MM.1S (cell line): Measurements from ENCODE around the gene DGCR6L.
"Not testable (repeated sequence)": the region's sequence is repeated elsewhere in the genome, so short reads cannot be mapped to it uniquely, and the experiment has no call there.

ENCODE experiments used
- DNase-seq: peaks from one replicate; pipeline ENCODE4 v3.0.0-alpha.2; 2015
- H2AFZ ChIP-seq: fragments of 300-600 bp; sonication (generic); 2 replicates; pipeline ENCODE4 v1.6.0; 2016; ENCODE audit warnings: antibody characterized with exemption, low read length
- H3F3A ChIP-seq: fragments of 300-600 bp; sonication (generic); 2 replicates; pipeline ENCODE4 v1.6.1; 2016; ENCODE audit warnings: mild to moderate bottlenecking, antibody characterized with exemption, low read length, moderate library complexity, mixed read lengths; ENCODE audit not compliant: insufficient read depth
- H3K27ac ChIP-seq: fragments of 300-600 bp; sonication (generic); 2 replicates; pipeline ENCODE4 v1.5.1; 2016; ENCODE audit warnings: mild to moderate bottlenecking, low read length
- H3K27me3 ChIP-seq: fragments of 300-600 bp; sonication (generic); replicated peaks from 2 replicates; pipeline ENCODE4 v1.6.0; 2016; ENCODE audit warnings: low read length; ENCODE audit not compliant: insufficient read depth
- H3K36me3 ChIP-seq: fragments of 300-600 bp; sonication (generic); replicated peaks from 2 replicates; pipeline ENCODE4 v1.6.1; 2016; ENCODE audit warnings: mild to moderate bottlenecking, low read length, mixed read lengths; ENCODE audit not compliant: insufficient read depth
- H3K4me1 ChIP-seq: fragments of 300-600 bp; sonication (generic); 2 replicates; pipeline ENCODE4 v1.6.1; 2016; ENCODE audit warnings: low read length, mixed read lengths
- H3K4me2 ChIP-seq: fragments of 300-600 bp; sonication (generic); 2 replicates; pipeline ENCODE4 v1.6.0; 2016; ENCODE audit warnings: low read depth, low read length
- H3K4me3 ChIP-seq: fragments of 300-600 bp; sonication (generic); 2 replicates; pipeline ENCODE4 v1.5.1; 2016; ENCODE audit warnings: low read length, mixed read lengths
- H3K79me2 ChIP-seq: fragments of 300-600 bp; sonication (generic); 2 replicates; pipeline ENCODE4 v1.6.1; 2016; ENCODE audit warnings: mixed run types, low read length, mixed read lengths
- H3K9ac ChIP-seq: fragments of 300-600 bp; sonication (generic); 2 replicates; pipeline ENCODE4 v1.6.1; 2016; ENCODE audit warnings: low read length, mixed read lengths
- H3K9me2 ChIP-seq: fragments of 300-600 bp; sonication (generic); replicated peaks from 2 replicates; pipeline ENCODE4 v1.6.1; 2016; ENCODE audit warnings: mild to moderate bottlenecking, low read length, mixed read lengths; ENCODE audit not compliant: insufficient read depth
- H3K9me3 ChIP-seq: fragments of 300-600 bp; sonication (generic); replicated peaks from 2 replicates; pipeline ENCODE4 v1.6.1; 2016; ENCODE audit warnings: mild to moderate bottlenecking, low read length, mixed read lengths; ENCODE audit not compliant: insufficient read depth
- H4K20me1 ChIP-seq: fragments of 300-600 bp; sonication (generic); 2 replicates; pipeline ENCODE4 v1.6.1; 2016; ENCODE audit warnings: mild to moderate bottlenecking, low read length, moderate library complexity, mixed read lengths; ENCODE audit not compliant: insufficient read depth
- EZH2 ChIP-seq: fragments of 300-600 bp; sonication (generic); optimal IDR thresholded peaks from 2 replicates; pipeline ENCODE3; 2017; ENCODE audit warnings: low read depth, mild to moderate bottlenecking, antibody characterized with exemption, low read length, mixed read lengths
- EZH2phosphoT487 ChIP-seq: fragments of 300-600 bp; sonication (generic); IDR thresholded peaks from 2 replicates; pipeline ENCODE4 v1.6.1; 2018; ENCODE audit warnings: antibody characterized with exemption, low read length
- TF ChIP-seq, protein P1 (sequence below): fragments of 300-600 bp; sonication (generic); IDR thresholded peaks from 2 replicates; pipeline ENCODE4 v1.5.1; 2016; ENCODE audit warnings: antibody characterized with exemption, low read length, mixed read lengths

Gene DGCR6L

DNA sequence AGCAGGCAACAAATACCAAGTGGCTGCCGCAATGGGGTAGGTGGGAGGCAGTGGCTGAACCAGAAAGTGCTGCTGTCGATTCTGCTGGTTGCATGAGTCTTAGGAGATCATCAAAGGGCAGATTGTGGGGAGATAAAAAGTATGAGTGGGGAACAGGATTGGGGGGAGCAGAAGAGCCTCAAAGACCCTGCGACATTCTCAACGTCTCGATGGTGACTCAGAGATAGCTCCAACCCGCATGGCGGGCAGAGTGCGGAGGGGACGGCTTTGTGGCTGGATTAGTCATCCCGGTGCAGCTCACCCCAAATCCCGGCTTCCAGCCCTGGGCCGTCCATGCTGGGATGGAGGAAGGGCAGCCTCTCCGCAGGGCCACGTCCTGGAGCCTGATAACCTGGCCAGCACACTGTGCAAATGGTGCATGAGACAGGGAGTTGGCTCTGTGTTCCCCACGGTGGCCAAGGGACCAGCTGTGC lies 40.2 kb downstream of the DGCR6L start:
- no peak for DNase-seq
- TF ChIP-seq EZH2 = no peak
- TF ChIP-seq, protein P1, sequence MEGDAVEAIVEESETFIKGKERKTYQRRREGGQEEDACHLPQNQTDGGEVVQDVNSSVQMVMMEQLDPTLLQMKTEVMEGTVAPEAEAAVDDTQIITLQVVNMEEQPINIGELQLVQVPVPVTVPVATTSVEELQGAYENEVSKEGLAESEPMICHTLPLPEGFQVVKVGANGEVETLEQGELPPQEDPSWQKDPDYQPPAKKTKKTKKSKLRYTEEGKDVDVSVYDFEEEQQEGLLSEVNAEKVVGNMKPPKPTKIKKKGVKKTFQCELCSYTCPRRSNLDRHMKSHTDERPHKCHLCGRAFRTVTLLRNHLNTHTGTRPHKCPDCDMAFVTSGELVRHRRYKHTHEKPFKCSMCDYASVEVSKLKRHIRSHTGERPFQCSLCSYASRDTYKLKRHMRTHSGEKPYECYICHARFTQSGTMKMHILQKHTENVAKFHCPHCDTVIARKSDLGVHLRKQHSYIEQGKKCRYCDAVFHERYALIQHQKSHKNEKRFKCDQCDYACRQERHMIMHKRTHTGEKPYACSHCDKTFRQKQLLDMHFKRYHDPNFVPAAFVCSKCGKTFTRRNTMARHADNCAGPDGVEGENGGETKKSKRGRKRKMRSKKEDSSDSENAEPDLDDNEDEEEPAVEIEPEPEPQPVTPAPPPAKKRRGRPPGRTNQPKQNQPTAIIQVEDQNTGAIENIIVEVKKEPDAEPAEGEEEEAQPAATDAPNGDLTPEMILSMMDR = no peak
- TF ChIP-seq EZH2phosphoT487 = no peak

GRCh38 chr22:20278726-20279490 lies 41.0 kb downstream of the DGCR6L start:
- not testable (repeated sequence) for H3K9ac ChIP-seq, DNase-seq, H3K36me3 ChIP-seq, H4K20me1 ChIP-seq, H3K27ac ChIP-seq, H3K79me2 ChIP-seq, H3K9me3 ChIP-seq, H3K4me2 ChIP-seq, H3K9me2 ChIP-seq, H3K4me1 ChIP-seq, H2AFZ ChIP-seq, H3K4me3 ChIP-seq, H3F3A ChIP-seq
- H3K27me3 ChIP-seq = peaks cover 52% of the 10 kb centered on the region

More for the DNA sequence above, 40.2 kb downstream of the DGCR6L start:
- Histone ChIP-seq H3K4me1 (no peaks in the 10 kb centered on the region), H3K79me2 (no peaks in the 10 kb centered on the region), H2AFZ (no peak overlapping the region), H3F3A (no peaks in the 10 kb centered on the region), H3K4me3 (no peak overlapping the region), H3K36me3 (no peaks in the 10 kb centered on the region), H3K27me3 (peaks cover 54% of the 10 kb centered on the region), H3K9ac (no peak overlapping the region), H4K20me1 (no peaks in the 10 kb centered on the region), H3K27ac (no peak overlapping the region), H3K4me2 (no peak overlapping the region), H3K9me2 (no peaks in the 10 kb centered on the region), H3K9me3 (no peaks in the 10 kb centered on the region)

- not testable (repeated sequence) for H3F3A ChIP-seq, H3K27ac ChIP-seq, H4K20me1 ChIP-seq, DNase-seq, H3K79me2 ChIP-seq, H3K9ac ChIP-seq, H2AFZ ChIP-seq, H3K9me3 ChIP-seq, H3K4me2 ChIP-seq, H3K9me2 ChIP-seq, H3K4me1 ChIP-seq, H3K36me3 ChIP-seq, H3K4me3 ChIP-seq
- H3K27me3 ChIP-seq = peaks cover 46% of the 10 kb centered on the region
These were observed 41.8 kb downstream of the DGCR6L start for GRCh38 chr22:20277936-20278635.

- H3K9ac ChIP-seq = no peak overlapping the region
- TF ChIP-seq, protein P1 = no peak
- TF ChIP-seq EZH2phosphoT487 (no peak), EZH2 (no peak)
These were observed 43.4 kb downstream of the DGCR6L start for GRCh38 chr22:20276468-20276867.

More at GRCh38 chr22:20276468-20276867, 43.4 kb downstream of the DGCR6L start:
- H3K9me3 ChIP-seq = no peaks in the 10 kb centered on the region
- H3F3A ChIP-seq = no peaks in the 10 kb centered on the region
- H3K4me1 ChIP-seq = no peaks in the 10 kb centered on the region
- H3K4me3 ChIP-seq = no peak overlapping the region
- DNase-seq = no peak
- no peaks in the 10 kb centered on the region for H3K9me2 ChIP-seq
- no peak overlapping the region for H3K4me2 ChIP-seq
- no peaks in the 10 kb centered on the region for H4K20me1 ChIP-seq
- H3K79me2 ChIP-seq = no peaks in the 10 kb centered on the region
- H3K27ac ChIP-seq = no peak overlapping the region
- H3K27me3 ChIP-seq = peaks cover 48% of the 10 kb centered on the region
- H3K36me3 ChIP-seq = no peaks in the 10 kb centered on the region
- no peak overlapping the region for H2AFZ ChIP-seq
